Brain microvascular endothelial cell (primary cell): ENCODE data around the gene HTR3B.

ENCODE experiments used
- DNase-seq: peaks from one replicate; pipeline ENCODE4 v3.0.0-alpha.2; 2020
- H3K27ac ChIP-seq: fragments of 250-450 bp; sonication (Bioruptor Pico); 2 replicates; pipeline ENCODE4 v1.5.1; 2020; ENCODE audit warnings: mild to moderate bottlenecking, moderate library complexity
- H3K27me3 ChIP-seq: fragments of 250-450 bp; sonication (Bioruptor Pico); replicated peaks from 2 replicates; pipeline ENCODE4 v1.5.1; 2020; ENCODE audit warnings: mild to moderate bottlenecking
- H3K36me3 ChIP-seq: fragments of 250-450 bp; sonication (Bioruptor Pico); replicated peaks from 2 replicates; pipeline ENCODE4 v1.5.1; 2020; ENCODE audit warnings: mild to moderate bottlenecking
- H3K4me3 ChIP-seq: 2 replicates; pipeline ENCODE4 v1.5.1; 2011; ENCODE audit warnings: low read depth, mild to moderate bottlenecking, control low read depth, low read length, moderate library complexity
- CTCF ChIP-seq: IDR thresholded peaks from 2 replicates; pipeline ENCODE4 v1.5.1; 2011; ENCODE audit warnings: low read depth, mild to moderate bottlenecking, moderate library complexity, low read length, control low read depth, inconsistent platforms; ENCODE audit errors: missing control alignments
- in situ Hi-C: cut with HindIII; loops from 2 replicates; pipeline ENCODE4 v1.10.0; 2017; ENCODE audit warnings: low sequenced_read_pairs, low pct_ligation_motif_present

The HTR3B gene

GRCh38 chr11:113977071-113977490 lies 72.5 kb downstream of the HTR3B start:
- TF ChIP-seq CTCF = no peak
- H3K27me3 ChIP-seq = no peaks in the 10 kb centered on the region

GRCh38 chr11:113977701-113978100 lies 73.1 kb downstream of the HTR3B start:
- Histone ChIP-seq H3K27ac (no peak overlapping the region), H3K4me3 (no peak overlapping the region), H3K36me3 (no peaks in the 10 kb centered on the region), H3K27me3 (no peaks in the 10 kb centered on the region)
- in situ Hi-C loops = no loop called here
- no peak for TF ChIP-seq CTCF
- DNase-seq = no peak

More at GRCh38 chr11:113977071-113977490, 72.5 kb downstream of the HTR3B start:
- DNase-seq = no peak
- H3K4me3 ChIP-seq = no peak overlapping the region
- no peaks in the 10 kb centered on the region for H3K36me3 ChIP-seq
- in situ Hi-C loops = no loop called here
- no peak overlapping the region for H3K27ac ChIP-seq

- Histone ChIP-seq H3K27me3 (no peaks in the 10 kb centered on the region), H3K4me3 (no peak overlapping the region), H3K27ac (no peak overlapping the region), H3K36me3 (no peaks in the 10 kb centered on the region)
- TF ChIP-seq CTCF = no peak
- no peak for DNase-seq
- in situ Hi-C loops = no loop called here
Observed at GRCh38 chr11:113979431-113979830, 74.8 kb downstream of the HTR3B start.

GRCh38 chr11:113980785-113981184 lies 76.2 kb downstream of the HTR3B start:
- no peak for DNase-seq
- Histone ChIP-seq H3K36me3 (no peaks in the 10 kb centered on the region), H3K27me3 (no peaks in the 10 kb centered on the region), H3K4me3 (no peak overlapping the region), H3K27ac (no peak overlapping the region)
- in situ Hi-C loops = no loop called here
- no peak for TF ChIP-seq CTCF

- DNase-seq = no peak
- in situ Hi-C loops = no loop called here
- H3K27me3 ChIP-seq = no peaks in the 10 kb centered on the region
Observed at GRCh38 chr11:113982306-113982705, 77.7 kb downstream of the HTR3B start.

More at GRCh38 chr11:113982306-113982705, 77.7 kb downstream of the HTR3B start:
- Histone ChIP-seq H3K4me3 (no peak overlapping the region), H3K27ac (no peak overlapping the region), H3K36me3 (no peaks in the 10 kb centered on the region)
- TF ChIP-seq CTCF = no peak
